CD4-positive, alpha-beta T cell treated with Interleukin-15 for 1 hour (primary cell): Measurements from ENCODE around the gene SEMA5A.
"Not testable (repeated sequence)": the region's sequence is repeated elsewhere in the genome, so short reads cannot be mapped to it uniquely, and the experiment has no call there.

Experiments used
- DNase-seq: peaks from one replicate; pipeline ENCODE4 v3.0.0-alpha.2; 2020

Gene SEMA5A

GRCh38 chr5:9431496-9432258 lies 114.2 kb downstream of the SEMA5A start:
- DNase-seq: no peak

- no peak for DNase-seq
Measured at GRCh38 chr5:9431151-9431495, 114.8 kb downstream of the SEMA5A start.

GRCh38 chr5:9430306-9430705 lies 115.6 kb downstream of the SEMA5A start:
- DNase-seq: no peak

- no peak for DNase-seq
Measured at GRCh38 chr5:9429691-9430215, 116.1 kb downstream of the SEMA5A start.

- DNase-seq: no peak
Measured at GRCh38 chr5:9428272-9428671, 117.6 kb downstream of the SEMA5A start.

GRCh38 chr5:9425710-9426109 lies 120.2 kb downstream of the SEMA5A start:
- DNase-seq: no peak

GRCh38 chr5:9423571-9423970 lies 122.3 kb downstream of the SEMA5A start:
- DNase-seq: no peak

- no peak for DNase-seq
Measured at GRCh38 chr5:9421884-9422283, 124.0 kb downstream of the SEMA5A start.

GRCh38 chr5:9419794-9420193 lies 126.1 kb downstream of the SEMA5A start:
- no peak for DNase-seq

GRCh38 chr5:9415566-9415965 lies 130.3 kb downstream of the SEMA5A start:
- no peak for DNase-seq

GRCh38 chr5:9415091-9415490 lies 130.8 kb downstream of the SEMA5A start:
- no peak for DNase-seq

GRCh38 chr5:9411142-9411541 lies 134.7 kb downstream of the SEMA5A start:
- no peak for DNase-seq

- DNase-seq: no peak
Measured at GRCh38 chr5:9409413-9409960, 136.4 kb downstream of the SEMA5A start.

GRCh38 chr5:9408964-9409363 lies 136.9 kb downstream of the SEMA5A start:
- no peak for DNase-seq

GRCh38 chr5:9405196-9405754 lies 140.6 kb downstream of the SEMA5A start:
- no peak for DNase-seq

GRCh38 chr5:9401786-9402472 lies 143.9 kb downstream of the SEMA5A start:
- DNase-seq: no peak

GRCh38 chr5:9399783-9400182 lies 146.1 kb downstream of the SEMA5A start:
- not testable (repeated sequence) for DNase-seq

- no peak for DNase-seq
Measured at GRCh38 chr5:9399094-9399493, 146.8 kb downstream of the SEMA5A start.

GRCh38 chr5:9398227-9398626 lies 147.6 kb downstream of the SEMA5A start:
- DNase-seq: no peak

- no peak for DNase-seq
Measured at GRCh38 chr5:9396285-9396770, 149.5 kb downstream of the SEMA5A start.

GRCh38 chr5:9395706-9396105 lies 150.2 kb downstream of the SEMA5A start:
- DNase-seq: no peak

- DNase-seq: no peak
Measured at GRCh38 chr5:9394221-9394620, 151.7 kb downstream of the SEMA5A start.

- no peak for DNase-seq
Measured at GRCh38 chr5:9392625-9393024, 153.2 kb downstream of the SEMA5A start.

- DNase-seq: no peak
Measured at GRCh38 chr5:9391080-9391479, 154.8 kb downstream of the SEMA5A start.
